Caco-2 (cell line): ENCODE data around the gene FHAD1. TPM values are rescaled to one million over a fixed set of nuclear protein-coding genes. Genes with fewer than 3 reads are reported as not detected.

Experiments used
- BruUV-seq: library from RNA; stranded (reverse); fragments of 400-500 nt; replicated peaks from 2 replicates; lab custom pipeline; 2021; lab: Mats Ljungman, UMichigan
- CTCF ChIA-PET: fragments of 300-600 bp; sonication (Branson Sonifier 250); formaldehyde crosslinking; loops from one replicate; lab custom pipeline; 2022; ENCODE audit warnings: antibody characterized with exemption; lab: Charles Lee
- POLR2A ChIA-PET: fragments of 300-600 bp; sonication (Branson Sonifier 250); formaldehyde crosslinking; loops from one replicate; lab custom pipeline; 2022; ENCODE audit warnings: antibody characterized with exemption; lab: Charles Lee
- DNase-seq, 2 experiments: peaks; one replicate each; pipeline versions ENCODE4 v3.0.0 to v3.0.0-alpha.2; 2020 to 2022
- H3K27me3 ChIP-seq: replicated peaks from 2 replicates; pipeline ENCODE4 v1.6.0; 2011; ENCODE audit warnings: low read length; ENCODE audit not compliant: control insufficient read depth, insufficient read depth
- H3K36me3 ChIP-seq: 2 replicates; pipeline ENCODE4 v1.5.1; 2011; ENCODE audit warnings: low read length; ENCODE audit not compliant: control insufficient read depth, insufficient read depth
- H3K4me1 ChIP-seq: fragments of 250-450 bp; sonication (Bioruptor Pico); 2 replicates; pipeline ENCODE4 v1.5.1; 2020; ENCODE audit warnings: mild to moderate bottlenecking
- H3K4me3 ChIP-seq: 2 replicates; pipeline ENCODE4 v1.5.1; 2011; ENCODE audit warnings: low read depth, mild to moderate bottlenecking, control low read depth, low read length
- H3K9me3 ChIP-seq: fragments of 250-450 bp; sonication (Bioruptor Pico); 2 replicates; pipeline ENCODE4 v1.5.1; 2020; ENCODE audit warnings: mild to moderate bottlenecking, moderate library complexity
- H3K27ac Mint-ChIP-seq: one replicate; pipeline ENCODE4 v1.8.0; 2022; ENCODE audit warnings: mixed read lengths; ENCODE audit not compliant: unreplicated experiment
- H3K27me3 Mint-ChIP-seq: one replicate; pipeline ENCODE4 v1.8.0; 2022; ENCODE audit warnings: mixed read lengths; ENCODE audit not compliant: insufficient read depth, unreplicated experiment
- H3K36me3 Mint-ChIP-seq: one replicate; pipeline ENCODE4 v1.8.0; 2022; ENCODE audit warnings: mild to moderate bottlenecking, mixed read lengths; ENCODE audit not compliant: insufficient read depth, unreplicated experiment
- H3K4me1 Mint-ChIP-seq: one replicate; pipeline ENCODE4 v1.8.0; 2022; ENCODE audit warnings: low read depth, mixed read lengths; ENCODE audit not compliant: unreplicated experiment
- H3K4me3 Mint-ChIP-seq: one replicate; pipeline ENCODE4 v1.8.0; 2022; ENCODE audit warnings: mild to moderate bottlenecking, moderate library complexity, mixed read lengths; ENCODE audit not compliant: unreplicated experiment
- H3K9me3 Mint-ChIP-seq: one replicate; pipeline ENCODE4 v1.8.0; 2022; ENCODE audit warnings: mixed read lengths; ENCODE audit not compliant: unreplicated experiment
- intact Hi-C: fragments of 100-400 bp; cut with micrococcal nuclease; formaldehyde crosslinking; loops from one replicate; pipeline ENCODE4 v1.10.0; 2022; ENCODE audit not compliant: unreplicated experiment
- total RNA-seq: library from RNA; stranded (reverse); gene quantifications from 2 replicates; pipeline ENCODE4 v1.2.3, GENCODE V29; 2022
- TF ChIP-seq, protein P1 (sequence below), 2 experiments: fragments of 200-600 bp in 1 of 2; IDR thresholded peaks; 1 replicate in 1 of 2; 2 replicates in 1 of 2; pipeline versions ENCODE4 v1.5.1 to v1.8.0; 2011 to 2022; ENCODE audit warnings: antibody characterized with exemption in 1 of 2, control low read depth in 1 of 2, inconsistent platforms in 1 of 2, low read depth in 1 of 2, low read length in 1 of 2, mild to moderate bottlenecking in 1 of 2, moderate library complexity in 1 of 2; ENCODE audit not compliant: insufficient read depth in 1 of 2, severe bottlenecking in 1 of 2, unreplicated experiment in 1 of 2

FHAD1 gene
- total RNA-seq, 1 experiment from 2014 or later: 0.18 TPM

DNA sequence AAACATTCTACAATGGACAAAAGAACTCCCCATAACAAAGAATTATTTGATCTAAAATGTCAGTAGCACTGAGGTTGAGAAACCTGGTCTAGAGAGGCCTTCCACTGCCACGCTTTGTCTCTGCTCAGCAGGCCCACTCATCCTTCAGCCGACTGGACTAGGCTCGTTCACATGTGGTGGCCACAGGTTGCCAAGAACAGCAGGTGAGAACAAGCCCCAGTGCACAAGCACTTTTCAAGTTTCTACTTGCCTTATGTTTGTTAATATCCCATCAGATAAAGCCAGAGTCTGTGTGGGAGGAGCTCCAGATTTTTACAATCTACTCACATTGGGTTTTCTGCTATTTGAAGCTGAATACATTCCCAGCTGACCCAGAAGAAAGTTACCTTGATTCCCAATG lies 153.6 kb downstream of the FHAD1 start:
- TF ChIP-seq, protein P1, sequence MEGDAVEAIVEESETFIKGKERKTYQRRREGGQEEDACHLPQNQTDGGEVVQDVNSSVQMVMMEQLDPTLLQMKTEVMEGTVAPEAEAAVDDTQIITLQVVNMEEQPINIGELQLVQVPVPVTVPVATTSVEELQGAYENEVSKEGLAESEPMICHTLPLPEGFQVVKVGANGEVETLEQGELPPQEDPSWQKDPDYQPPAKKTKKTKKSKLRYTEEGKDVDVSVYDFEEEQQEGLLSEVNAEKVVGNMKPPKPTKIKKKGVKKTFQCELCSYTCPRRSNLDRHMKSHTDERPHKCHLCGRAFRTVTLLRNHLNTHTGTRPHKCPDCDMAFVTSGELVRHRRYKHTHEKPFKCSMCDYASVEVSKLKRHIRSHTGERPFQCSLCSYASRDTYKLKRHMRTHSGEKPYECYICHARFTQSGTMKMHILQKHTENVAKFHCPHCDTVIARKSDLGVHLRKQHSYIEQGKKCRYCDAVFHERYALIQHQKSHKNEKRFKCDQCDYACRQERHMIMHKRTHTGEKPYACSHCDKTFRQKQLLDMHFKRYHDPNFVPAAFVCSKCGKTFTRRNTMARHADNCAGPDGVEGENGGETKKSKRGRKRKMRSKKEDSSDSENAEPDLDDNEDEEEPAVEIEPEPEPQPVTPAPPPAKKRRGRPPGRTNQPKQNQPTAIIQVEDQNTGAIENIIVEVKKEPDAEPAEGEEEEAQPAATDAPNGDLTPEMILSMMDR (IDR thresholded peaks at IDR 0.05; ENCODE audit: insufficient read depth in 1 of 2, low read depth in 1 of 2, low read length in 1 of 2, severe bottlenecking in 1 of 2, unreplicated experiment in 1 of 2): no peak
- DNase-seq: no peak
- Mint-ChIP-seq H3K4me3 (no peak overlapping the region), H3K4me1 (no peaks in the 10 kb centered on the region), H3K27ac (no peak overlapping the region), H3K9me3 (no peaks in the 10 kb centered on the region), H3K36me3 (no peaks in the 10 kb centered on the region), H3K27me3 (no peaks in the 10 kb centered on the region)
- intact Hi-C loops: no loop called here
- no peaks in the 10 kb centered on the region for H3K27me3 ChIP-seq
- H3K4me1 ChIP-seq: no peaks in the 10 kb centered on the region
- CTCF ChIA-PET: no interaction called here
- BruUV-seq: no TSS peak
- no peak overlapping the region for H3K4me3 ChIP-seq
- no peaks in the 10 kb centered on the region for H3K9me3 ChIP-seq
- no peaks in the 10 kb centered on the region for H3K36me3 ChIP-seq
- POLR2A ChIA-PET: no interaction called here

DNA sequence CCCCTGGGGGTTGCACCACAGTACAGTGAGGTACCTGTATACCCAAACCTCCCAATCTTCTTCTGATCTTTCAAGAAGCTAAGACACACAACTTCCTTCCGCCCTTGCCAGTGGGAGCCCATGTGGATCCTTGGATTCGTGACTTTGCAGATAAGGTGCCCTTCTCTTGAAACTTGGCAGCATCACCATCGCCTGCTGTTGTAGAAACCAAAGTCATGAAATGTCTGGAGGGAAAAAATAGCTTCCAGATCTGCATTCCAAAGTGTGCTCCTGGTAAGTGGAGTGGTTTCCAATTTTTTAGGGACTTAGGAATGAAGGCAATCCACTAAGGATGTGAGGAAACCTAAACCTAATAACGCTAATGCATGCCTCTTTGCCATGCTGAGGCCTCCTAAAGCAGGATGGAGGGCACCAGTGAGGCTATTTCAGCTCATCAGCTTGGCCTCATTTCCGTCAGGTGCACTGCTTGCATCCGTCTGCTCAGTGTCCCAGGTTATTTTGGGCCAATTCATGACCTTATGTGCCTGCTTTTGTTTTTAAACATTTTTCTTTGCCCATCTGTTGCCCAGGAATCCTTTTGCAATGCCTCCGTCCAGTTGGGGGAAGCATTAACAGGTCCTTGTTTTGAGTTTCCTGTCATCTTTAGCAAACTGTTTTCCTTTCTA lies 154.5 kb downstream of the FHAD1 start:
- POLR2A ChIA-PET: no interaction called here
- Histone ChIP-seq H3K9me3 (no peaks in the 10 kb centered on the region), H3K27me3 (no peaks in the 10 kb centered on the region), H3K4me3 (no peak overlapping the region), H3K4me1 (no peaks in the 10 kb centered on the region), H3K36me3 (no peaks in the 10 kb centered on the region)
- H3K27ac Mint-ChIP-seq: no peak overlapping the region
- no peak for DNase-seq
- H3K9me3 Mint-ChIP-seq: no peaks in the 10 kb centered on the region
- intact Hi-C loops: no loop called here
- CTCF ChIA-PET: no interaction called here
- no peaks in the 10 kb centered on the region for H3K36me3 Mint-ChIP-seq
- no TSS peak for BruUV-seq
- H3K4me3 Mint-ChIP-seq: no peak overlapping the region
- TF ChIP-seq, protein P1 (IDR thresholded peaks at IDR 0.05; ENCODE audit: insufficient read depth in 1 of 2, low read depth in 1 of 2, low read length in 1 of 2, severe bottlenecking in 1 of 2, unreplicated experiment in 1 of 2): no peak
- no peaks in the 10 kb centered on the region for H3K27me3 Mint-ChIP-seq
- H3K4me1 Mint-ChIP-seq: no peaks in the 10 kb centered on the region

DNA sequence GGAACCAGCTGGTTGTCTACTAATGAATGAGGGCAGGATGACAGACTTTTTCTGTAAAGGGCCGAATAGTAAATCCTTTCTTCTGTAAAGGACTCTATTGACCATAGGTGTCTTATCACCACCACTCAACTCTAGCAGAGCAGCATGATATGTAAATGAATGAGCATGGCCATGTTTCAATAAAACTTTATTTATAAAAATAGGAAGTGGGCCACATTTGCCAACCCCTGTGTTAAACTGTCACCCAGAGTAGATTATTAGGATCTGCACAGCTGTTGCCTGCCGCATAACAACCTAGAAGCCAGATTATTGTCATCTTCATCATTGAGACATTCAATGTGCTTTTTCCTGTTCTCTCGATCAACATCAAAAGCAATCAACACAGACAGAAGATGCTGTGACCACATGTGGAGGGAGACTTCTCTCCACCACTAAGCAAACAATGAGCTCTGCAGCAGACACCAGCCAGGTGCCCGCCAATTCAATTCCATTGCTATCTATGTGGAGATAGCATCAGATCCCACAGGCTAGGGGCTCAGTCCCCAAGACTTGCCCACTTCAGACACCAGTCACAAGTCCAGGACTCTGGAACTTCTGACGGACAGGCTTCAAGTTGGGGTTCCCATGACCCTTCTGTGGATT lies 155.9 kb downstream of the FHAD1 start:
- Histone ChIP-seq H3K27me3 (no peaks in the 10 kb centered on the region), H3K4me1 (no peaks in the 10 kb centered on the region), H3K9me3 (no peaks in the 10 kb centered on the region), H3K4me3 (no peak overlapping the region), H3K36me3 (no peaks in the 10 kb centered on the region)
- TF ChIP-seq, protein P1 (IDR thresholded peaks at IDR 0.05; ENCODE audit: insufficient read depth in 1 of 2, low read depth in 1 of 2, low read length in 1 of 2, severe bottlenecking in 1 of 2, unreplicated experiment in 1 of 2): no peak
- no peak for DNase-seq
- Mint-ChIP-seq H3K27ac (no peak overlapping the region), H3K4me3 (no peak overlapping the region), H3K27me3 (no peaks in the 10 kb centered on the region), H3K9me3 (no peaks in the 10 kb centered on the region), H3K4me1 (peaks cover 7% of the 10 kb centered on the region), H3K36me3 (no peaks in the 10 kb centered on the region)
- CTCF ChIA-PET: interaction anchor here (0.6 kb wide), 1 partner anchor 143 kb away, joined by 3 read pairs; no protein-coding TSS in a partner anchor
- no TSS peak for BruUV-seq
- intact Hi-C loops: no loop called here
- POLR2A ChIA-PET: no interaction called here
